Neuronal stem cell (in vitro differentiated cells): ENCODE measurements around the gene STRBP.
A peak's percentile ranks its signal among the peaks of the same experiment; 100 is the strongest.

Experiments used
- DNase-seq: peaks from one replicate; pipeline ENCODE4 v3.0.0-alpha.2; 2013; ENCODE audit warnings: low spot score
- H2AFZ ChIP-seq: one replicate; pipeline ENCODE4 v1.6.1; 2013; ENCODE audit warnings: mild to moderate bottlenecking, low read length, inconsistent platforms
- H2AK5ac ChIP-seq: 2 replicates; pipeline ENCODE4 v1.6.1; 2013; ENCODE audit warnings: low read depth, mild to moderate bottlenecking, inconsistent platforms, low read length, moderate library complexity, mixed read lengths
- H2BK120ac ChIP-seq: 2 replicates; pipeline ENCODE4 v1.6.1; 2013; ENCODE audit warnings: low read depth, mild to moderate bottlenecking, inconsistent platforms, low read length, moderate library complexity, mixed read lengths
- H2BK12ac ChIP-seq: one replicate; pipeline ENCODE4 v1.6.1; 2013; ENCODE audit warnings: low read length, inconsistent platforms
- H2BK15ac ChIP-seq: 2 replicates; pipeline ENCODE4 v1.6.1; 2013; ENCODE audit warnings: mild to moderate bottlenecking, low read length, inconsistent platforms, mixed read lengths
- H2BK5ac ChIP-seq: one replicate; pipeline ENCODE4 v1.6.1; 2013; ENCODE audit warnings: inconsistent platforms, mild to moderate bottlenecking, low read length, moderate library complexity
- H3K14ac ChIP-seq: one replicate; pipeline ENCODE4 v1.6.1; 2013; ENCODE audit warnings: low read length, inconsistent platforms
- H3K18ac ChIP-seq: 2 replicates; pipeline ENCODE4 v1.6.1; 2013; ENCODE audit warnings: low read length, inconsistent platforms
- H3K23ac ChIP-seq: 2 replicates; pipeline ENCODE4 v1.6.1; 2013; ENCODE audit warnings: low read depth, mild to moderate bottlenecking, mixed read lengths, low read length, inconsistent platforms; ENCODE audit not compliant: poor library complexity
- H3K27ac ChIP-seq: replicated peaks from 3 replicates; pipeline ENCODE4 v1.5.1; 2013; ENCODE audit warnings: low read length, inconsistent platforms
- H3K27me3 ChIP-seq, 3 experiments: 2 replicates each; pipeline ENCODE4 v1.6.1; 2013; ENCODE audit warnings: low read length in 3 of 3, mild to moderate bottlenecking in 2 of 3, inconsistent platforms in 1 of 3, low read depth in 1 of 3, mixed read lengths in 1 of 3, moderate library complexity in 1 of 3; ENCODE audit not compliant: control insufficient read depth in 3 of 3, insufficient read depth in 3 of 3
- H3K36me3 ChIP-seq, 2 donors: replicated peaks in 1 of 2; 2 replicates each; pipeline ENCODE4 v1.6.1; 2013; ENCODE audit warnings: low read length in 2 of 2; ENCODE audit not compliant: control insufficient read depth in 2 of 2, insufficient read depth in 2 of 2
- H3K4ac ChIP-seq: 2 replicates; pipeline ENCODE4 v1.6.1; 2013; ENCODE audit warnings: inconsistent platforms, mild to moderate bottlenecking, low read length, moderate library complexity
- H3K4me1 ChIP-seq, 2 donors: 1 replicate in 1 of 2; 2 replicates in 1 of 2; pipeline ENCODE4 v1.6.1; 2013; ENCODE audit warnings: low read length in 2 of 2, low read depth in 1 of 2; ENCODE audit not compliant: control insufficient read depth in 2 of 2, insufficient read depth in 1 of 2
- H3K4me2 ChIP-seq: one replicate; pipeline ENCODE4 v1.6.1; 2013; ENCODE audit warnings: mild to moderate bottlenecking, low read length, inconsistent platforms; ENCODE audit not compliant: insufficient read depth, poor library complexity, severe bottlenecking
- H3K4me3 ChIP-seq, 2 donors: 2 replicates each; pipeline ENCODE4 v1.5.1; 2013; ENCODE audit warnings: low read length in 2 of 2, mild to moderate bottlenecking in 2 of 2, inconsistent platforms in 1 of 2, moderate library complexity in 1 of 2
- H3K79me1 ChIP-seq: one replicate; pipeline ENCODE4 v1.6.1; 2013; ENCODE audit warnings: low read depth, mild to moderate bottlenecking, inconsistent platforms, low read length, moderate library complexity
- H3K9ac ChIP-seq: one replicate; pipeline ENCODE4 v1.6.1; 2013; ENCODE audit warnings: mild to moderate bottlenecking, low read depth, low read length, inconsistent platforms; ENCODE audit not compliant: poor library complexity
- H3K9me3 ChIP-seq, 2 donors: replicated peaks in 1 of 2; 2 replicates each; pipeline versions ENCODE3 to v1.6.1; 2013; ENCODE audit warnings: low read length in 2 of 2, mild to moderate bottlenecking in 2 of 2, inconsistent platforms in 1 of 2, low read depth in 1 of 2, mixed read lengths in 1 of 2, moderate library complexity in 1 of 2; ENCODE audit not compliant: control insufficient read depth in 2 of 2, insufficient read depth in 1 of 2
- H4K8ac ChIP-seq: one replicate; pipeline ENCODE4 v1.6.1; 2013; ENCODE audit warnings: low read depth, mild to moderate bottlenecking, inconsistent platforms, low read length, moderate library complexity
- H4K91ac ChIP-seq: one replicate; pipeline ENCODE4 v1.6.1; 2013; ENCODE audit warnings: low read length, low read depth, mild to moderate bottlenecking, inconsistent platforms; ENCODE audit not compliant: poor library complexity
- WGBS, 2 donors: extraction: QIAGEN DNeasy Blood & Tissue Kit; methylation state at CpG; one replicate each; pipeline ENCODE4 v1.1.7; 2013; ENCODE audit warnings: missing lambda C conversion rate in 2 of 2, mixed read lengths in 1 of 2; ENCODE audit not compliant: insufficient read length in 2 of 2, insufficient replicate concordance in 1 of 2; ENCODE audit errors: extremely low coverage in 2 of 2; 5-methylcytosine and 5-hydroxymethylcytosine counted together

STRBP gene

DNA sequence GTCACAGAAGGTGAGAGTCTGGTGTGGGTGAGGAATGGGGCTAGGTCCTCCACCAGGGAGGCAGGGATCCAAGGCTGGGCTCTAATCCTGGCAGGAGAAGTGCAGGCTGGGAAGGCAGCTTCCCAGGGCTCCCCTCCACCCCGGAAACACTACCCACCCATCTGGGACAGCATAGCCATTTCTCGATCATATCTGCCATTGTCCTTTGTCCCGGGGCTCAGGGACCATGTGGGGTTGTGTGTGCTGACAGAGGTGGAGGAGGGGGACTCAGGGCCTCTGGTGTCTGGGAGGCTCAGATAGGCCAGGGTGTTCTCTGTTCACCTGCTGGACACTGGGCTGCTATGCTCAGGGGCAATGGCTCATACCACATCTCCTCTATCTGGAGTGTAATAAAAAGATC is 32.2 kb upstream of the STRBP start:
- Histone ChIP-seq H3K14ac (no peak overlapping the region), H4K91ac (peak overlapping the region; percentile 0), H2BK5ac (no peak overlapping the region), H3K9ac (no peak overlapping the region), H2BK120ac (no peak overlapping the region), H3K4me2 (no peak overlapping the region), H3K4me3 (no peak overlapping the region), H2BK15ac (peak overlapping the region; percentile 10), H3K27me3 (peaks cover 0 to 14% (median 0%) of the 10 kb centered on the region in 3 experiments), H3K79me1 (no peaks in the 10 kb centered on the region), H2AK5ac (peak overlapping the region; percentile 68), H3K18ac (peak overlapping the region; percentile 54), H3K4ac (no peak overlapping the region), H4K8ac (no peak overlapping the region), H3K27ac (no peak overlapping the region), H3K4me1 (peaks cover 4 to 5% of the 10 kb centered on the region in 2 donors), H2AFZ (no peak overlapping the region), H3K23ac (no peak overlapping the region), H3K9me3 (no peaks in the 10 kb centered on the region), H2BK12ac (no peak overlapping the region), H3K36me3 (no peaks in the 10 kb centered on the region)
- DNase-seq: no peak
- WGBS, 2 donors: no CpG with 5 or more reads among the region's 3 CpGs

DNA sequence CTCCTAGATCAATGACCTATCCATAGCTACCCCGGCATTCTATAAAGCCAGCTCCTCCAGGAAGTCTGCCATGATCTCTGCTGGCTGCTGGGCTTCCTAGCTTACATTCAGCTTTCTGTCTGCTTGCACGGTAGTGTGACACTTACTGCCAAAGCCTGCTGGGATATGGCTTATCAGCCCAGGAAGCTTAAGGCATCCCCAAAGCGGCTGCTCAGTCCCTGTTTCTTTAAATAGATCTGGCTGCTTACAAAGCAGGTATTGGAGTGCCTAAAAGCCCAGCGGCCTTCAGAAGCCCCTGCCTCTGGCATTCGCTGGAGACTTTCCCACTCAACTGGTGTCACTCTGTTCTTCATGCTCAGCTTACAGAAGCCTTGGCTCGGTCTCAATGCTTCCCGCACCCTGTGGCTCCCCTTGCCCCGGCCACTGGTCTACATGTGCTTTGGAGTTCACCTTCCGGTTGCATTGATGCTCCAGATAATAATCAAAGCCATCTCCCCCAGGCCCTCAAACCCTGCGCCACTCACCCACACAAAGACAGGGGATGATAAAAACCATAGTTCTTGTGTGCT is 31.3 kb upstream of the STRBP start:
- H3K4me1 ChIP-seq: peaks cover 2 to 5% of the 10 kb centered on the region in 2 donors
- H2BK120ac ChIP-seq: no peak overlapping the region
- H3K4ac ChIP-seq: no peak overlapping the region
- H3K79me1 ChIP-seq: no peaks in the 10 kb centered on the region
- no peak overlapping the region for H2BK12ac ChIP-seq
- peaks cover 0 to 7% (median 0%) of the 10 kb centered on the region in 3 experiments for H3K27me3 ChIP-seq
- no peak overlapping the region for H2BK5ac ChIP-seq
- no peaks in the 10 kb centered on the region for H3K36me3 ChIP-seq
- WGBS, 2 donors: no CpG with 5 or more reads among the region's 10 CpGs
- H3K27ac ChIP-seq: no peak overlapping the region
- no peak overlapping the region for H3K4me2 ChIP-seq
- no peak for DNase-seq
- H2AK5ac ChIP-seq: no peak overlapping the region
- no peak overlapping the region for H3K18ac ChIP-seq
- no peak overlapping the region for H2BK15ac ChIP-seq
- H4K91ac ChIP-seq: no peak overlapping the region
- H4K8ac ChIP-seq: no peak overlapping the region
- no peaks in the 10 kb centered on the region for H3K9me3 ChIP-seq
- H3K9ac ChIP-seq: no peak overlapping the region
- H3K14ac ChIP-seq: no peak overlapping the region
- peak overlapping the region; percentile 33 for H2AFZ ChIP-seq
- H3K23ac ChIP-seq: no peak overlapping the region
- no peak overlapping the region for H3K4me3 ChIP-seq

- Histone ChIP-seq H3K4ac (no peak overlapping the region), H3K14ac (no peak overlapping the region), H3K36me3 (no peaks in the 10 kb centered on the region), H3K9me3 (no peaks in the 10 kb centered on the region), H4K91ac (no peak overlapping the region), H2AFZ (no peak overlapping the region), H3K4me1 (peaks cover 2% of the 10 kb centered on the region in 2 donors), H2BK120ac (no peak overlapping the region), H3K9ac (no peak overlapping the region), H2BK12ac (no peak overlapping the region), H3K4me2 (no peak overlapping the region), H3K27me3 (peaks cover 0 to 4% (median 0%) of the 10 kb centered on the region in 3 experiments), H3K4me3 (no peak overlapping the region), H2BK15ac (no peak overlapping the region), H3K79me1 (no peaks in the 10 kb centered on the region), H3K23ac (no peak overlapping the region), H2BK5ac (no peak overlapping the region), H2AK5ac (no peak overlapping the region), H3K27ac (no peak overlapping the region), H4K8ac (no peak overlapping the region), H3K18ac (no peak overlapping the region)
- no peak for DNase-seq
Measured at GRCh38 chr9:123296174-123296573, 27.8 kb upstream of the STRBP start.

- Histone ChIP-seq H3K9me3 (no peaks in the 10 kb centered on the region), H3K36me3 (no peaks in the 10 kb centered on the region), H4K8ac (no peak overlapping the region), H2BK12ac (no peak overlapping the region), H2BK120ac (no peak overlapping the region), H3K4me1 (peaks cover 2% of the 10 kb centered on the region in 2 donors), H3K9ac (no peak overlapping the region), H4K91ac (no peak overlapping the region), H3K4ac (no peak overlapping the region), H2BK5ac (no peak overlapping the region), H3K23ac (no peak overlapping the region), H3K27ac (no peak overlapping the region), H2AK5ac (no peak overlapping the region), H3K27me3 (no peaks in the 10 kb centered on the region), H3K14ac (no peak overlapping the region), H3K4me3 (no peak overlapping the region), H3K18ac (no peak overlapping the region), H2AFZ (no peak overlapping the region), H3K79me1 (no peaks in the 10 kb centered on the region), H3K4me2 (no peak overlapping the region), H2BK15ac (no peak overlapping the region)
- DNase-seq: no peak
- no CpG with 5 or more reads among the region's 4 CpGs for WGBS, 2 donors
Measured at GRCh38 chr9:123291736-123292135, 23.4 kb upstream of the STRBP start.
